PC-9 (cell line): ENCODE results near the gene NTM.

ENCODE experiments used
- EZH2 ChIP-seq: fragments of 200-600 bp; sonication (generic); IDR thresholded peaks from 2 replicates; pipeline ENCODE4 v1.8.0; 2017; ENCODE audit warnings: antibody characterized with exemption, low read depth
- TF ChIP-seq, protein P1 (sequence below): fragments of 200-600 bp; sonication (generic); conservative IDR thresholded peaks from 2 replicates; pipeline ENCODE4 v1.6.1; 2017; ENCODE audit warnings: mixed run types, antibody characterized with exemption, mild to moderate bottlenecking, moderate library complexity

DNA sequence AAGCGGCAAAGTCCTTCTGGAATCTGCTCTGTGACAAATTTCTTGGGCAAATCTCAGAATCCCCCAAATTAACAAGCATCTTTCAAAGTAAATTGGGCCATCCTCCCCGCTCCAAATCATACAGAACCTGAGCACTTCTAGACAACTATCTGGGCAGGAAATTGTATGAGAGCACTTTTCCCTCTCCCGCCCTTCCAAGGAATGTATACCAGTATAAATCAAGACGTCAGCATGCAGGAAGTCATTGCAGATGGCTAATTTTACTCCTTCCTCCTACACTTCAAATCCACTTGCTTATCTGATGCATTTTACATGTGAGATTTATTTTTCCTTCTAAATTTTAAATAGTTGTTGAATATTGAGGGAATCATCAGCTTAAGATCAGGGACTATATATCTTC is 52.1 kb downstream of the NTM start:
- no peak for TF ChIP-seq EZH2
- TF ChIP-seq, protein P1, sequence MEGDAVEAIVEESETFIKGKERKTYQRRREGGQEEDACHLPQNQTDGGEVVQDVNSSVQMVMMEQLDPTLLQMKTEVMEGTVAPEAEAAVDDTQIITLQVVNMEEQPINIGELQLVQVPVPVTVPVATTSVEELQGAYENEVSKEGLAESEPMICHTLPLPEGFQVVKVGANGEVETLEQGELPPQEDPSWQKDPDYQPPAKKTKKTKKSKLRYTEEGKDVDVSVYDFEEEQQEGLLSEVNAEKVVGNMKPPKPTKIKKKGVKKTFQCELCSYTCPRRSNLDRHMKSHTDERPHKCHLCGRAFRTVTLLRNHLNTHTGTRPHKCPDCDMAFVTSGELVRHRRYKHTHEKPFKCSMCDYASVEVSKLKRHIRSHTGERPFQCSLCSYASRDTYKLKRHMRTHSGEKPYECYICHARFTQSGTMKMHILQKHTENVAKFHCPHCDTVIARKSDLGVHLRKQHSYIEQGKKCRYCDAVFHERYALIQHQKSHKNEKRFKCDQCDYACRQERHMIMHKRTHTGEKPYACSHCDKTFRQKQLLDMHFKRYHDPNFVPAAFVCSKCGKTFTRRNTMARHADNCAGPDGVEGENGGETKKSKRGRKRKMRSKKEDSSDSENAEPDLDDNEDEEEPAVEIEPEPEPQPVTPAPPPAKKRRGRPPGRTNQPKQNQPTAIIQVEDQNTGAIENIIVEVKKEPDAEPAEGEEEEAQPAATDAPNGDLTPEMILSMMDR = no peak
